Activated effector memory CD4-positive, alpha-beta T cell treated with anti-CD3 and anti-CD28 coated beads, Interleukin-2, amount 50 U/mL, for 16 hours (primary cell): Measurements from ENCODE around the gene MOGAT3.

ENCODE experiments used
- DNase-seq: peaks from one replicate; pipeline ENCODE4 v3.0.0-alpha.2; 2020

Gene MOGAT3, protein sequence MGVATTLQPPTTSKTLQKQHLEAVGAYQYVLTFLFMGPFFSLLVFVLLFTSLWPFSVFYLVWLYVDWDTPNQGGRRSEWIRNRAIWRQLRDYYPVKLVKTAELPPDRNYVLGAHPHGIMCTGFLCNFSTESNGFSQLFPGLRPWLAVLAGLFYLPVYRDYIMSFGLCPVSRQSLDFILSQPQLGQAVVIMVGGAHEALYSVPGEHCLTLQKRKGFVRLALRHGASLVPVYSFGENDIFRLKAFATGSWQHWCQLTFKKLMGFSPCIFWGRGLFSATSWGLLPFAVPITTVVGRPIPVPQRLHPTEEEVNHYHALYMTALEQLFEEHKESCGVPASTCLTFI

GRCh38 chr7:101200862-101201599 lies at the start of gene MOGAT3:
Gene MOGAT3 (minus strand): TSS chr7:101201036. CDS start chr7:101200854, 182 bp downstream.
- no peak for DNase-seq

DNA sequence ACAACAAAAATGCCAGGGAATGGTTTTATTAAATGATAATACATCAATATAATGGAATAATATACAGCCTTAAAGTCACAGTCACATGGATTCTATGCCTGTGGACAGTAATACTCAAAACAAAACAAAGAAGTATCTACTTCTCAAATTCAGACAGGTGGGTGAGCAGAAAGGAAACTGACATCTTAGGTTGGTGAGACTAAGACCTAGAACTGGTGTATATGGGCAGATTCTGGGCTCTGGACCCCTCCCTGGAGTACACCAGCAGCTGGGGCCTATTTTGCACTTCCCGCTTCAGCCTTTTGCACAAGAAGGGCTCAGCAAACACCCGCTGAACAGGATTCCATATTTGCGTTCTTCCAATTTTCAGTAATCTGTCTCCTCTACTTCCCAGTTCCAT lies 49.5 kb upstream of the MOGAT3 start:
- DNase-seq, result no peak

GRCh38 chr7:101248276-101248675 lies 47.4 kb upstream of the MOGAT3 start:
- no peak for DNase-seq

GRCh38 chr7:101245147-101245668 lies 44.4 kb upstream of the MOGAT3 start:
- DNase-seq, result no peak

DNA sequence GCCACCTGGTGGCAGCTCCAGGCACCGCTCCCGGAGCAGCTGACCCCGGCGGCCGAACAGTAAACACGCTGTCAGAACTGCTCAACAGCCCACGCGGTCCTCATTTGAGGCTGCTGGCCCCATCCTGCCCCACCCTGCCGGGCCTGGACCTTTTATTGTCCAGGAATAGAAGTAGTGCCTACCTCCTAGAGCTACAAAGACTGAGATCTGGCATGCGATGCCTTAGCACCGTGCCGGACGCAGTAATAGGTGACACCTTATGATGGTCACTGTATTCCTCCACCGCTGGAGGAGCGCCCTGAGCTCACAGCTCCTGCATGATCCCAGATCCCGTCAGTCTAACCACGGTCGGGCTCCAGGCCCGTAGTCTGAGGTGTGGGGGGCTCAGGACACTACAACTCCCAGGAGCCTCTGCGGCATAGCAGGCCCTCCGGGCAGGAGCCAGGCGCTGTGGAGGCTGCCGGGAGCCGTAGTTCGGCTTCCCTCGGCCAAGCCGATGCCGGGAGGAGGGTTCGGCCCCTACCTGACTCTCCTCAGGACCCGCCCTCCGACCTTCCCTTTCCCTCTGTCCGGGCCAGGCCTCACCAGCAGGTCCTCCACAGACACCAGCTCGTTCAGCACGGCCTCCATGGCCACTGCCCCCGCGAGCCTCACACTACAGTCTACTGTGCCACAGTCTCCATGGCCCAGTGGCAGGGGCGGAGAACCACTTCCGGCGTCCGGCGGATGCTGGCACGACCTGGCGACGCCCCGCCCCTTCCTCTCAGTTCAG lies 43.7 kb upstream of the MOGAT3 start, which contains the start of gene FIS1:
TSS of gene FIS1 (minus strand) at position 707 of the 772 bp plus-strand sequence. CDS start at position 630, 77 bp downstream.
- peak; percentile 98 for DNase-seq

DNA sequence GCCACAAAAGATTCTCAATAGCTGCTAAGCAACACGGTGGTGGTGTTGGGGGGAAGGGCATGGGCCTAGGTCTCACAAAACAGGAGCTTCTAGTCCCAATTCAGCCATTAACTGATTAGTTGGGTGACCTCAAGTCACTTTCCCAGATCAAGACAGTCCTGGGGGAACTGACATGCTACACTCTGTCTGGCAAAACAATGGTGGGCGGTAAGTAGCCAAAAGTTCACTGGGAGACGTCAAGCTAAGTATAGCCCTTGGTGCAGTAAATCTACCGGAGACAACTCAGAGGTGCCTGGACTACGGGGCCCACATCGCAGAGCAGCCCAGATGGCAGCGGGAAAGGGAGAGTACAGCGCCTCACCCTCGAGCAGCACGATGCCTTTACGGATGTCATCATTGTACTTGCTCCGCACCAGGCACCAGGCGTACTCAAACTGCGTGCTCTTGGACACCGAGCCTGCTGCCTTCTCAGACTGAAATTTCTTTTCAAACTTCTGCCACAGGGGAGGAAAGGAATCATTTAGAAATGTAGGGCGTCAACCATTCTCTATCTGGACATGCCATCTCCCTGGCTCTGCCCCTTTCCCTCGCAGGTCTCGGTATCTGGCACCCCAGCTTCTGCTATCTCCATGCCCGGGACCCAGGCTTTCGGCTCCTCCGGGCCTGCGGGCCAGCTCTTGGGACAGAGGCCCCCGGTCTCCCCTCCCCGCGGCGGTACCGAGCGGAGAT lies 43.0 kb upstream of the MOGAT3 start:
- DNase-seq, result no peak

DNA sequence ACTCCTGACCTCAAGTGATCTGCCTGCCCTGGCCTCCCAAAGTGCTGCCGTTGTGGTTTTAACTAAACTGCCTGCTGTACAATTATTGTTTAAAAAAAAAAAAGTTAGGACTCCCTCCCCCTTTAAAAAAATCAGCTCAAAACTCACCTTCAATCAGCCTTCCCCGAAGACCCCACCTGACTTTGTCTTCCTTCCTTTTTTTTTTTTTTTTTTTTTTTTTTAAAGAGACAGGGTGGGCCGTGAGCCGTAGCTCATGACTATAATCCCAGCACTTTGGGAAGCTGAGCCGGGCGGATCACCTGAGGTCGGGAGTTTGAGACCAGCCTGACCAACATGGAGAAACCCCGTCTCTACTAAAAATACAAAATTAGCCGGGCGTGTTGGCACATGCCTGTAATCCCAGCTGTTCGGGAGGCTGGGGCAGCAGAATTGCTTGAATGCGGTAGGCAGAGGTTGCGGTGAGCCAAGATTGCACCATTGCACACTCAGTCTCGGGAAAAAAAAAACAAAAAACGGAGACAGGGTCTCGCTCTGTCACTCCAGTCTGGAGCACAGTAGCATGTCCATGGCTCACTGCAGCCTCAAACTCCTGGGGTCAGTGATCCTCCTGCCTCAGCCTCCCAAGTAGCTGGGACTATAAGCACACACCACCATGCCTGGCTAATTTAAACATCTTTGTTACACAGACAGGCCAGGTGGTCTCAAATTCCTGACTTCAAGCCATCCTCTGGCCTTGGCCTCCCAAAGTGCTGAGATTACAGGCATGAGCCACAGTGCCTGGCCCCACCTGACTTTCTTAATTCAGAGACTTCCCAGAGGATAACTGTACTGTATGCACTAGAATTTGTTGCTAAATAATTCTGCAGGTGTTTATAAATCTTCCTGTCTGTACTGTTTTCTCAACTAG lies 40.9 kb upstream of the MOGAT3 start:
- no peak for DNase-seq

DNA sequence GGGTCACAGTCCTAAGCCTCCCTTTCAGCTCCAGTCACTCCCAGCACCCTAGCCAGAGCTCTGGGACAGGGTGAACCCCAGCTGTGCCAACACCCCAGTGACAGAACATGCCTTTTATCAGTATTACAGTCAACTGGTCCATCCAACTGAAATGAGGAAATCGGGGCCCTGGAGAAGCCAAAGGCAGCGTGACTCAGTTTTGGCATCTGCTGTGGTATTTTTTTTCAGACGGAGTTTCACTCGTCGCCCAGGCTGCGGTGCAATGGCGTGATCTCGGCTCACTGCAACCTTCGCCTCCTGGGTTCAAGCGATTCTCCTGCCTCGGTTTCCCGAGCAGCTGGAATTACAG lies 40.2 kb upstream of the MOGAT3 start:
- no peak for DNase-seq

DNA sequence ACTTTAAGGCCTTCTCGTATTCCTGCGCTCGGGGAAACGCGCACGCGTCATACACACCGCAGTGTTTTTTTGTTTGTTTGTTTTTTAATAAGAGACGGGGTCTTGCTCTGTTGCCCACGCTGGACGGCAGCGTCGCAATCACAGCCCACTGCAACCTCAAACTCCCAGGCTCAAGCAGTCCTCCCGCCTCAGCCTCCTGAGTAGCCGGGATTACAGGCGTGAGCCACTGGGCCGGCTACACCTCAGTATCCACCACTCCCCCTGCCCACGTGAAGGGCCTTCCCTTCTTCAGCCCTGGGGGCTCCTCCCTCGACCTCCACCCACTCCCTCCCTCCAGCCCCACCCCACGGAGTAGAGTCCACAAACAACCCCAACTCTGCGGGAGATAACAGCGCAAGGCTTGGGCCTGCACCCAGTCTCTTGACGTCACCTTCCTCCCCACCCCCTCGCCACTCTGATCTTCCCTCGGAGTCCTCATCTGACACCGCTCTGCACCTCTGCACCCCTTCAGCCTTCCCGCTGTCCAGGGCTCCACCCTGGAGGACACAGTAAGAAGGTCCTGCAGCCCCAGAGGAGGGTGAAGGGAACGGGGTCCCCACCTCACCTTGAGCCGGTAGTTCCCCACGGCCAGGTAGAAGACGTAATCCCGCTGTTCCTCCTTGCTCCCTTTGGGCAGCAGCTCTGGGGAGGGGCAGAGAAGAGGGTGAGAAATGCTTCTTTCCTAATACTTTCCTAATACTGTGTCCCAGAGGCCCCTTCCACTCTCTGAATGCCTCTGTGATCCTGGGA lies 39.6 kb upstream of the MOGAT3 start:
- no peak for DNase-seq

- DNase-seq, result no peak
Observed at GRCh38 chr7:101239951-101240220, 39.0 kb upstream of the MOGAT3 start.

GRCh38 chr7:101239191-101239950 lies 38.5 kb upstream of the MOGAT3 start:
- DNase-seq, result no peak

GRCh38 chr7:101238226-101239182 lies 37.7 kb upstream of the MOGAT3 start:
- DNase-seq, result no peak

DNA sequence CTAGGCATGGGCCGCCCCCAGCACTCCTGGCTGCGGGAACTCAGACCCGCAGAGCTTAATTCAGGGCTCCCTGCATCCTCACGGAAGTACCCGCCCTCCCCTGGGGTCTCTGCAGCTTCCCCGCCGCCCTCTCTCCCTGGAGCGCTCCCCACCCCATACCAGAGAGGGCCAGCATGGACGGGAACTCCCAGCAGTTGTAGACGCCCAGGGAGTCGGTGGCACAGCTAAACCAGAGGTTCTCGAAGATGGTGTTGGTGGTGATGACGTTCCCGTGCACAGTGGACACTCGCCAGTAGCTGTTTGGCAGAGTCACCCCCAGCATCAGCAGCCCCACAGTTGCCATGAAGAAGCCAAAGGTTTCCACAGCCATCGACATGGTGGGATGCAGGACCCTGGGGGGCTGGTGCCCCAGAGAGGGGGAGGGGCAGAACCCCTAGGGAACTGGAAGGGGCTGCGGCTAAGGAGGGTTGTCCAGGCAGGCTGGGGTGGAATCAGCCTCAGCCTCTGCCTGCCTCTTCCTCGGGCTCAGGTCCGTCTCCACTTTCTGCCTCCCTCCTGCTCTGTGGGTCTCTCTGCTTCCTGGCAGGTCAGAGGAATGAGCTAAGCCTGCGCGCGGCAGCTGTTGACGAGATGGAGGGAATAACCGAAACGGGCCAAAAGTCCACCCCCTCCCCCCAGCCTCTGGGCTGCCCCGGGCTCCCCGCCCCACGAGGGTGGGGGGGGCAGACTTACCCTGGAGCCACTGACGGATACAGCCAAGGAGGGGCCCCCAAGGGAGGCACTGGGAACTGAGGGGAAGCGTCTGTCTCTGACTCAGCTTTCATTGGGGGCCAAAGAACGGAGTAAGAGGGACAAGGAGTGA lies 36.6 kb upstream of the MOGAT3 start, which contains the start of gene CLDN15:
TSS of gene CLDN15 (minus strand) at position 597 of the 862 bp plus-strand sequence. CDS start at position 376, 221 bp downstream.
- no peak for DNase-seq

DNA sequence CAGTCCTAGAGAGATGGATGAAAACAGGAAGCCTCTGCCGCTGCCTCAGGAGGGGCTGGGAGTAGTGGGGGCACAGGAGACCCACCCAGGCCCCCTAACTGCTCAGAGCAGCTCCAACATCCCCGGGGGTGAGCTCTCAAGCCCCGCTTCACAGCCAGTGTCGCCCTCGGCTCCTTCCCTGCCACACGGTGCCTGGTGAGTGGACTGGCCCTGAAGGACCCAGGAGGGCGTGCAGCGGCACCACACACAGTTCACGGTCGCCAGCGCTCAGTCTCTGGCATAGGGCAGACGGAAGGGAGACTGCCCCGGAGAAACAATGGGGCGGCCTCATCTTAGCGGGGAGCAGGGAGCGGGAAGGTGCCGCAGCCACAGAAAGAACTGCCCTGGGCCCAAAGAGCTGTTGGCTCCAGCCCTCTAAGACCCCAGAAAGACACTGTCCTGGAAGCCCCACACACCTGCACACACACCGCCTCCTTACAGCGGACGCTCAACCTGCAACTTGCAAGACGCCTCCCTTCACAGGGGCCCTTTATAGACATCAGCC lies 35.5 kb upstream of the MOGAT3 start:
- DNase-seq, result no peak

- no peak for DNase-seq
Observed at GRCh38 chr7:101235522-101235921, 34.7 kb upstream of the MOGAT3 start.

DNA sequence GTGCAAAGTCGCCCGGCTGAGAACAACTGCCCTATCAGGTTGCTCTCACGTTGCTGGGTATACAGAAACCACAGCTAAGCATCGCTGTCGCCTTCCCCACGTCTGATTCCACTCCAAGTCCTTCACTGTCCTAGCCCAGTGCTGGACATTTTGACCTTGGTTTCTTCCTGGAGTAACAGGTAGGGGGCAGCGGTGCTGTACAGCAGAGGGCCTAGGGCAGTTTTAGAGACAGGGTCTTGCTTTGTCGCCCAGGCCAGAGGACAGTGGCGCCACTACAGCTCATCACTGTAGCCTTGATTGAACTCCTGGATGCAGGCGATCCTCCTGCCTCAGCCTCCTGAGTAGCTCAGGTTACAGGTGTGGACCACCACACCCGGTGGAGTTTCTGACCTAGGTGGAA lies 34.2 kb upstream of the MOGAT3 start:
- DNase-seq, result no peak

DNA sequence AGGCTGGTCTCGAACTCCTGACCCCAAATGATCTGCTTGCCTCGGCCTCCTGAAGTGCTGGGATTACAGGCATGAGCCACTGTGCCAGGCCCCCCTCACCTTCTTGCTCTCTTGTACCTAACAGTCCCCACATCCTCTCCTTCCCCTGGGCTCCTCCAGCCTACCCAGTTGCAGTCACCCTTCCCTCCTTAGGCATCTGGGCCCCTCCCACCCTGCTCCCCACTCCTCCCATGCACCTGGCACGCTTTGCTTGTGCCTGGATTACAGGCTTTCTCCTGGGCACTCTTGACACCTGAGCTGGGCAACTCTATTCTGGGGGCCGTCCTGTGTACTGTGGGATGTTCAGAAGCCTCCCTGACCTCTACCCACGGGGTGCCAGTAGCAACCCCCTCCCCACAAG lies 33.8 kb upstream of the MOGAT3 start:
- DNase-seq, result no peak
